HG03457 (cell line): ENCODE data around the gene BTBD1.

Experiments
- ATAC-seq: cut with Tn5 transposase; IDR thresholded peaks from one replicate; pipeline ENCODE4 v1.9.1; 2021; ENCODE audit warnings: moderate number of reproducible peaks; ENCODE audit not compliant: unreplicated experiment

BTBD1 gene

GRCh38 chr15:82995938-82996337 lies 71.1 kb downstream of the BTBD1 start:
- ATAC-seq: no peak

GRCh38 chr15:82995076-82995475 lies 72.0 kb downstream of the BTBD1 start:
- ATAC-seq: no peak

- ATAC-seq: no peak
These were observed 73.9 kb downstream of the BTBD1 start for GRCh38 chr15:82993144-82993543.

- ATAC-seq: no peak
These were observed 74.5 kb downstream of the BTBD1 start for GRCh38 chr15:82992436-82992998.

- ATAC-seq: peak; percentile 16
These were observed 80.6 kb downstream of the BTBD1 start for GRCh38 chr15:82986442-82986780.

- ATAC-seq: peak; percentile 85
These were observed 81.2 kb downstream of the BTBD1 start, which contains the start of gene RAMAC for GRCh38 chr15:82985688-82986441. TSS of gene RAMAC (plus strand) at chr15:82986210. CDS start at chr15:82989019, 2,809 bp downstream.

GRCh38 chr15:82980981-82981380 lies 86.1 kb downstream of the BTBD1 start:
- no peak for ATAC-seq

- no peak for ATAC-seq
These were observed 87.3 kb downstream of the BTBD1 start for GRCh38 chr15:82979726-82980125.

GRCh38 chr15:82978438-82978837 lies 88.6 kb downstream of the BTBD1 start:
- ATAC-seq: no peak

GRCh38 chr15:82977076-82977475 lies 90.0 kb downstream of the BTBD1 start:
- no peak for ATAC-seq

GRCh38 chr15:82972990-82973389 lies 94.1 kb downstream of the BTBD1 start:
- no peak for ATAC-seq

GRCh38 chr15:82971218-82971984 lies 95.7 kb downstream of the BTBD1 start:
- no peak for ATAC-seq

- ATAC-seq: no peak
These were observed 96.4 kb downstream of the BTBD1 start for GRCh38 chr15:82970696-82971095.

- no peak for ATAC-seq
These were observed 96.9 kb downstream of the BTBD1 start for GRCh38 chr15:82970078-82970686.

- ATAC-seq: no peak
These were observed 97.7 kb downstream of the BTBD1 start for GRCh38 chr15:82969353-82969752.

GRCh38 chr15:82968066-82968465 lies 99.0 kb downstream of the BTBD1 start:
- no peak for ATAC-seq

GRCh38 chr15:82966671-82967071 lies 100.4 kb downstream of the BTBD1 start:
- peak; percentile 88 for ATAC-seq
